HG02588 (cell line): ENCODE measurements around the gene TAF1B.

Experiments used
- ATAC-seq: cut with Tn5 transposase; IDR thresholded peaks from one replicate; pipeline ENCODE4 v1.9.1; 2021; ENCODE audit warnings: mild to moderate bottlenecking, moderate library complexity; ENCODE audit not compliant: unreplicated experiment

Gene TAF1B

DNA sequence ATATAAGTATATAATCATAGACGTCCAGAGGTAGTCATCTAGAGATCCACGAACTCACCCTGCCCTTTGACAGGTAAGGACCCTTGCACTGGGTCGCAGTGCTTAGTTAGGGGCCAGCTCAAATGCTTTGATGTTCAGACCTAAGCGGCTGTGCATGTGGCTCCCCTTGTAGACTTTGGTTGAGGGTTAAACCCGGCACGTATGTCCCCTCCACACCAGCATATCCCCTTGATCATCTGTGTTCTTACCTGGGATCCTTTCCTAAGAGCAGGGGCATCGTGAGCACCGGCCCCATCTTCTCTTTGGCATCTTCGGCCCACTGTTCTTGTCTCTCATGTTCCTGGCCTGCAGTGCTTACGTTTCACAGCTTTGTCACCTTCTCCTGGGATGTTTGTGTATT lies 139.6 kb downstream of the TAF1B start:
- no peak for ATAC-seq

- ATAC-seq, result no peak
Measured at GRCh38 chr2:9983401-9984216, 140.3 kb downstream of the TAF1B start.
